Measurements from ENCODE around the gene FMNL2.

The FMNL2 gene

GRCh38 chr2:152427902-152428301 lies 92.9 kb downstream of the FMNL2 start:
- no peak for DNase-seq

GRCh38 chr2:152428800-152429582 lies 94.0 kb downstream of the FMNL2 start:
- no peak for DNase-seq

GRCh38 chr2:152430876-152431275 lies 95.9 kb downstream of the FMNL2 start:
- no peak for DNase-seq

- DNase-seq, result no peak
These were observed 96.6 kb downstream of the FMNL2 start for GRCh38 chr2:152431370-152432098.

GRCh38 chr2:152432206-152432653 lies 97.3 kb downstream of the FMNL2 start:
- DNase-seq, result no peak

GRCh38 chr2:152432765-152433164 lies 97.8 kb downstream of the FMNL2 start:
- no peak for DNase-seq

DNA sequence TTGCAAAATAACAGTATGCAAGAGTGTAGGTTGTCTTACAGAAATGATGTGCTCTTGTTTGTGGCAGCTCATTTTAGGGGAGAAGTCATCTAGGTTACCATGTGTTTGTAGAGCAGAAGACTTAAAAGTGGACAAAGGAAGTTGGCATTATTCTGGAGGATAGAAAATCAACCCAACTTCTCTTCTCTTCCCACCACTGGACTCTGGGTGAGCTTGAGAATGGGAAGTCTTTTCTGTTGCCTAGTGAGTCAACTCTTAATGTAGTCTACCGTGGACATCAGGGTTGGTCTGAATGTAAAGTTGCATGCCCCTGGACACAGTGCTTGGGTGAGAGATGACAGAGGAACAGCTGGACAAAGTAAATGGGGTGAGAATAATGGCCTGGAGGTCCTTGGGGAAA lies 98.3 kb downstream of the FMNL2 start:
- no peak for DNase-seq

DNA sequence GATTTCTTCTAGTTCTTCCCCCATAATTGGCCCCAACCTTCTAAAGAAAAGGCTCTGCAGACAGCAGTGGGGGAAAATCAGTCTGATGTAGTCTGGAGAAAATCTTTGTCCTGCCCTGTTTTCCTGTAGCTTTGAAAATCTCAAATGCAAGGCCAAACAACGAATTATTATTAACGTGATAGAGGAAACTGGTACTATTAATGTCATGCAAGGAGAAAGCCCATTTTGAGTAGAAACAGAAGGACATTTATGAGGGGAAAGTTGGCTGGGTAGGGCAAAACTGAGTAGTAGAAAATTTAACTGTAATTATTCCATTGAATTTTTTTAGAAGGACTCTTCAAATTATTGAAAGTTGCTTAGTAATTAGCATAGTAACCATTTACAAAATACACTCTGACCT lies 98.8 kb downstream of the FMNL2 start:
- no peak for DNase-seq

DNA sequence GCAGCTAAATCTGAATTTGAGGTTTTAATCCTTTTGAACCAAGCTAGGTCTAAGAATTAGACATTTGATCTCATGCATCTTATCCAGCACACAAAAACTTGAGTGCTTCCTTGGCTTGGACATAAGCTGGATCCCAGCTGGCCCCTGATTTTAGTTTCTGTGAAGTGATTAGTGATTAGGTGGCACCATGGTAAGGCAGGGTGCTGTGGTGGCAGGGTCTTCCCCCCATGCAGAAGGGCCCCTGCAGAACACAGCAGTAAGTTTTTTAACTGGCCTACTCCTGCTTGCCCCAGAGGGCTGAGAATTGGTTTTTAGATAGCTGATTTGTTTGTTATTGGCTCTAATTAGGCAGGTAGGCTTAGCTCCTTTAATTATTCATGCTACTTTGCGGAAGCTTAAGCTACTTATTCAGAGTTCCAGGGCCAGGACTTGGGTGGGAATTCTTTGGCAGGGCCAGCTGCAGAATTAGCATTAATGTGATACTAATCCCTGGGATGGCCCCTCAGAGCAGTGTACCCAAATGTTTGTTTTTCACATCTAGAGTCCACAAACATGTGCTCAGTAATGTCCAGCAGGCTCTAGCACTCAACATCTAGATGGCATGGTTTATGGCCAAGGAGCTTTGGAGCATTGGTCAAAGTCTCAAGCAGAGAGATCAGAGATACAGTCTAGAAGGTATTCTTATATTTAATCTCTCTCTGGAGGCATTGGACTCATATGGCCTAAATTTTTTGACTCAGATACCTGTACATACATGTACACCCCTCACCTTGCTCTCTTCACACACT lies 99.6 kb downstream of the FMNL2 start:
- DNase-seq, result no peak

GRCh38 chr2:152436148-152436547 lies 101.2 kb downstream of the FMNL2 start:
- DNase-seq, result no peak

- no peak for DNase-seq
These were observed 102.5 kb downstream of the FMNL2 start for GRCh38 chr2:152437276-152438108.

GRCh38 chr2:152440049-152440448 lies 105.1 kb downstream of the FMNL2 start:
- DNase-seq, result no peak

DNA sequence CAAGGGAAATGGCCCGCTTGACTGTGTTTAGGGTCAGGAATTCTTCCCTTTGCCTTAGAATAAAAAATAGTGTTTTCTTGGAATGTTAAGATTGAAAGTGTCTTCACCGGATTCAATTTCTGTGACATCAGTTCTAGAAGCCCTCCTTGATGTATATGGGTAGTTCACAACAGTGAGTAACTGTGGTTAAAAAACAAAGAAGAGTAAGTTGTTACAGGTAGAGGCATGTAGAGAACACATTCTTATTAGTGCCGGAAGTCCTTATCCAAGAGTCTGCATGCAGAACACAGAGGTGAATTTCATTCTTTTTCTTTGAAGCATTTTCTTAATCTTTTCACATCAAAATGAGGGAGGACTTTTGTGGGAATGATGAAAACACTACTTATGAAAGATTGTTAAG lies 105.5 kb downstream of the FMNL2 start:
- DNase-seq, result no peak

DNA sequence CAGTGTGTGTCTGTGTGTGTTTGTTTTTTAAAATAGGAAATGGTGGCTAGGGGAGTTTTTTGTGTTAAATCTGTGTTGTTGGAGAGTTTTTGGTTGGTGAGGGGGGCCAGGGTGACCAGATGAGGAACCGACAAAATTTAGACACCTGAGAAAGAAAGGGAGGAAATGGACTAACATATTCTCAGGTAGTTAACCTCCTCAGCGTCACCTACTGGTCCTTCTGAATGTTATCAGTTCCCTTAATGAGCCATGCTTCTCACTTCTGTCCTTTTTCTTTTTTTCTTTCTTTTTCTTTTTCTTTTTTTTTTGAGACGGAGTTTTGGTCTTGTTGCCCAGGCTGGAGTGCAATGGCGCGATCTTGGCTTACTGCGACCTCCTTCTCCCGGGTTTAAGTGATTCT lies 107.0 kb downstream of the FMNL2 start:
- DNase-seq, result no peak

DNA sequence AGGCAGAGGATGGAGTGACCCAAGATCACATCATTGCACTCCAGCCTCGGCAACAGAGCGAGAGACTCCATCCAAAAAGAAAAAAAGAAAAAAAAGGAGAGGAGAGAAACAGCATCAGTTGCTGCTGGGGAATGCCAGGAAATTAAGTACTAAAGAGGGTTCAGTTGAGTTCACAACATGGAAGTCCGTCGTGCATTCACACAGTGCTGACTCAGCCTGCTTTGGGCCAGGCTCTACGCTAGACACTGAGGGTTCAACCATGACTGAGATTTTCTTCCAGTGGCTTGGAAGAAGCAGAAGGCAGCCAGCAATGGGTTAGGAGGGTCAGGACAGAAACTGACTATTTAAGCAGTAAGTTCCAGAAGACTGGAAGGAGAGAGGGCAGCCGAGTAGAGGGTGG lies 108.8 kb downstream of the FMNL2 start:
- no peak for DNase-seq

GRCh38 chr2:152444448-152444847 lies 109.5 kb downstream of the FMNL2 start:
- DNase-seq, result no peak

GRCh38 chr2:152445375-152445774 lies 110.4 kb downstream of the FMNL2 start:
- DNase-seq, result no peak

DNA sequence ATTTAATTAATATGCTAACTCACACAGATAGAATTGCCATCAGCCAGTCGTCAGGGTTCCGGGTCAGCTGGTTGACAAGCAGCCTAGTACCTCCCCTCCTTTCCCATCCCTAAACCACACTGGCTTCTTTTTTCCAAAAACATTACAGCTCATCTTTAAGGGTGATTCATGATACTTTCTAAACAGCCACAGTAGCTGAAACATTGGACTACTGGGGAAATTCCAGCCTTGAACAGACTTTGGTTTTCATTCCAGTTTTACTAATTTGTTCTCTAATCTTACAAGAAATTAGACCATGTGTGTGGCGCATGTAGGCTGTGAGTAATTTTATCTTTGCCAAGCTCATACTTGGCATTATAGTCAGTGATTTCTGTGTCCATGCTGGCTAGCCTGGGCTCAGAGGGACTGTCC lies 110.8 kb downstream of the FMNL2 start:
- no peak for DNase-seq

DNA sequence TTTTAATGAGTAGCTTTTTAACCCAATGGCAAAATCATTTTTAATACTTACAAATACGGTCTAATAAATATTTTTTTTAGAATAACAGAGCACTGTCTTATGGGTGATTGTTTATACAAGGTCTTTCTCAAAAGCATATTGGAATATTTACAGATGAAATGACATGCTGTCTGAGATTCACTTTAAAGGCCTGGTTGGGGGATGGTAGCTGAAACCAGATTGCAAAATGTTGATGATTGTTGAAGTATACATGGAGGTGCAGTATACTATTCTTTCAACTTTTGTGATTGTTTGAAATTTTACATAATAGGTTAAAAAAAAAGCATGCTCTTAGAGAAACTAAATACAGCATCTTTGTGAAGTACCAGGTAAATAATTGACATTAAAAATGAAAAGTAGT lies 111.2 kb downstream of the FMNL2 start:
- DNase-seq, result no peak

- no peak for DNase-seq
These were observed 112.9 kb downstream of the FMNL2 start for GRCh38 chr2:152447897-152448296.

DNA sequence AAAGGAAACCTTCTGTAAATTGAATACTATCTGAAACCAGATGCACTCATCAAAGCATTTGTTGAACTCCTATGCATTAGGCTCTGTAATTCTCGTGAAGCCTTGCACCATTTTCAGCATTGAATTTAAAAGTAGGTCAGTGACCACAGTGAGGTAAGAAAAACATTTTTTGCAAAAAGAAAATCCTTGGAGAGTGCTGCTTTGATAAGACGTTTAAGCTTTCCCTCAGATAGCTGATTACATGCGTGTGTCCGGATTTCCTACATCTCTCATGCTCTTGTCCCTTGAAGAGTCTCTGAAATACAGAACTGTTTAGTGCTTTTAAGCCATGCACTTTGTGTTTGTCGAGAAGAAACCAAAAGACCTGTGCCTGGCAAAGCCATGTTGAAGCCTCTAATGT lies 113.6 kb downstream of the FMNL2 start:
- no peak for DNase-seq

- no peak for DNase-seq
These were observed 114.6 kb downstream of the FMNL2 start for GRCh38 chr2:152449578-152449977.

GRCh38 chr2:152450176-152450575 lies 115.2 kb downstream of the FMNL2 start:
- no peak for DNase-seq

Measured in stimulated activated CD4-positive, alpha-beta T cell treated with anti-CD3 and anti-CD28 coated beads, Interleukin-2, amount 100 ng/mL, for 48 hours (primary cell).